HL-60 (cell line): ENCODE data around the gene RHBDD1.

Experiments used
- CTCF ChIP-seq: IDR thresholded peaks from one replicate; pipeline ENCODE4 v1.5.1; 2011; ENCODE audit warnings: low read length, control low read depth, inconsistent platforms; ENCODE audit not compliant: insufficient read depth
- REST ChIP-seq: IDR thresholded peaks from 2 replicates; pipeline ENCODE4 v1.6.1; 2012; ENCODE audit warnings: low read depth; ENCODE audit not compliant: insufficient replicate concordance

GRCh38 chr2:226965376-226965775, 129.5 kb downstream of the RHBDD1 start:
- no peak for TF ChIP-seq CTCF
- no peak for TF ChIP-seq REST
